GM12878 (cell line): ENCODE measurements around the gene GPER1. TPM values are rescaled to one million over a fixed set of nuclear protein-coding genes. Genes with fewer than 3 reads are reported as not detected.

ENCODE experiments used
- ATAC-seq: fragments of 200-7000 bp; cut with Tn5 transposase; 3 replicates; pipeline ENCODE4 v1.9.1; 2020; ENCODE audit warnings: mild to moderate bottlenecking, moderate library complexity
- BruUV-seq: library from RNA; stranded (reverse); fragments of 400-500 nt; replicated peaks from 2 replicates; lab custom pipeline; 2021; lab: Mats Ljungman, UMichigan
- CTCF ChIA-PET: fragments of 300-600 bp; sonication (Branson Sonifier 250); formaldehyde crosslinking; extraction: SDS; loops from one replicate; lab custom pipeline; 2021; ENCODE audit warnings: inconsistent platforms; lab: Yijun Ruan, JAX
- POLR2A ChIA-PET: fragments of 350-600 bp; formaldehyde crosslinking; extraction: SDS; loops from one replicate; lab custom pipeline; 2021; ENCODE audit warnings: inconsistent platforms; lab: Charles Lee
- RAD21 ChIA-PET: fragments of 300-600 bp; sonication (Branson Sonifier 250); formaldehyde crosslinking; loops from one replicate; lab custom pipeline; 2023; ENCODE audit warnings: antibody characterized with exemption; ENCODE audit not compliant: unreplicated experiment; lab: Charles Lee
- SMC1A ChIA-PET: fragments of 300-600 bp; sonication (Branson Sonifier 250); formaldehyde crosslinking; loops from one replicate; lab custom pipeline; 2023; ENCODE audit not compliant: unreplicated experiment, uncharacterized antibody; lab: Charles Lee
- DNase-seq: peaks from one replicate; pipeline ENCODE4 v3.0.0-alpha.2; 2011; ENCODE audit warnings: low read depth, low spot score
- FAIRE-seq: peaks from 3 replicates; lab custom pipeline; 2011; peaks lifted over from hg19 to GRCh38; lab: Jason Lieb, UNC
- H2AFZ ChIP-seq: 2 replicates; pipeline ENCODE4 v1.6.0; 2011; ENCODE audit warnings: low read depth, low read length, control low read depth; ENCODE audit not compliant: control insufficient read depth
- H3K27ac ChIP-seq: 2 replicates; pipeline ENCODE4 v1.5.1; 2011; ENCODE audit warnings: control low read depth; ENCODE audit not compliant: control insufficient read depth, insufficient read depth
- H3K27me3 ChIP-seq, 2 experiments: replicated peaks in 1 of 2; 2 replicates each; pipeline versions ENCODE4 v1.6.0 to v1.6.1; 2011; ENCODE audit warnings: low read length in 1 of 2; ENCODE audit not compliant: control insufficient read depth in 2 of 2, insufficient read depth in 2 of 2
- H3K36me3 ChIP-seq, 2 experiments: 2 replicates each; pipeline ENCODE4 v1.5.1; 2011; ENCODE audit warnings: low read length in 1 of 2; ENCODE audit not compliant: control insufficient read depth in 2 of 2, insufficient read depth in 2 of 2
- H3K4me1 ChIP-seq: 2 replicates; pipeline ENCODE4 v1.6.1; 2011; ENCODE audit warnings: mild to moderate bottlenecking, low read length, moderate library complexity, mixed read lengths; ENCODE audit not compliant: control insufficient read depth, insufficient read depth
- H3K4me2 ChIP-seq: 2 replicates; pipeline ENCODE4 v1.6.0; 2011; ENCODE audit warnings: control low read depth; ENCODE audit not compliant: control insufficient read depth, insufficient read depth
- H3K4me3 ChIP-seq: fragments of 200-600 bp; sonication (generic); 2 replicates; pipeline ENCODE4 v1.5.1; 2016
- H3K79me2 ChIP-seq: 2 replicates; pipeline ENCODE4 v1.6.0; 2011; ENCODE audit warnings: low read length; ENCODE audit not compliant: control insufficient read depth, insufficient read depth
- H3K9ac ChIP-seq: 2 replicates; pipeline ENCODE4 v1.8.0; 2011; ENCODE audit warnings: low read length, control low read depth, mixed read lengths; ENCODE audit not compliant: control insufficient read depth, insufficient read depth
- H3K9me3 ChIP-seq: replicated peaks from 3 replicates; pipeline ENCODE4 v1.5.1; 2011; ENCODE audit warnings: mild to moderate bottlenecking, low read length; ENCODE audit not compliant: control insufficient read depth, insufficient read depth
- H4K20me1 ChIP-seq: 2 replicates; pipeline ENCODE4 v1.6.0; 2011; ENCODE audit not compliant: control insufficient read depth, insufficient read depth
- BHLHE40 ChIP-seq, 2 experiments: fragments of 450-650 bp in 1 of 2; IDR thresholded peaks; 2 replicates each; pipeline ENCODE4 v1.6.1; 2011 to 2017; ENCODE audit warnings: low read depth in 2 of 2, borderline replicate concordance in 1 of 2, improper control_type of control experiment in 1 of 2, low read length in 1 of 2, mild to moderate bottlenecking in 1 of 2
- E4F1 ChIP-seq: fragments of 450-650 bp; IDR thresholded peaks from 2 replicates; pipeline ENCODE4 v1.6.1; 2018; ENCODE audit warnings: borderline replicate concordance, mild to moderate bottlenecking; ENCODE audit not compliant: partially characterized antibody
- POLR2AphosphoS5 ChIP-seq: IDR thresholded peaks from 2 replicates; pipeline ENCODE4 v1.6.1; 2011; ENCODE audit warnings: mild to moderate bottlenecking, low read length, inconsistent platforms
- SMAD5 ChIP-seq: IDR thresholded peaks from 2 replicates; pipeline ENCODE4 v1.6.1; 2016; ENCODE audit warnings: antibody characterized with exemption, low read depth
- SMARCA5 ChIP-seq: fragments of 450-650 bp; IDR thresholded peaks from 2 replicates; pipeline ENCODE4 v1.6.1; 2017; ENCODE audit warnings: mild to moderate bottlenecking
- SPI1 ChIP-seq: IDR thresholded peaks from 2 replicates; pipeline ENCODE4 v1.6.1; 2011; ENCODE audit warnings: low read depth, mild to moderate bottlenecking, low read length, moderate library complexity, borderline replicate concordance; ENCODE audit not compliant: insufficient read depth
- WGBS: methylation state at CpG from one replicate; pipeline ENCODE4 v1.1.6; 2016; ENCODE audit warnings: low lambda C conversion rate; ENCODE audit not compliant: insufficient replicate concordance, insufficient coverage; ENCODE audit errors: missing lambda C conversion rate; 5-methylcytosine and 5-hydroxymethylcytosine counted together
- in situ Hi-C: fragments of 300-500 bp; cut with MboI; formaldehyde crosslinking; loops from 9 replicates; pipeline ENCODE4 v1.14.3; 2018; ENCODE audit warnings: mixed read lengths
- intact Hi-C: fragments of 100-400 bp; cut with micrococcal nuclease; formaldehyde crosslinking; loops from one replicate; pipeline ENCODE4 v1.14.2; 2022; ENCODE audit not compliant: unreplicated experiment
- polyA plus RNA-seq, 11 experiments: library from polyadenylated mRNA; depleted of rRNA in 4 of 11; unstranded in 6 of 11; stranded (reverse) in 5 of 11; fragments of >200 nt; fragmentation: Nextera tagmentation in 4 of 11; fragmentation: Illumina TruSeq in 1 of 11; extraction: Ambion mirVana in 4 of 11; extraction: Trizol in 1 of 11; gene quantifications; 1 replicate in 1 of 11; 2 replicates in 10 of 11; pipeline versions ENCODE4 v1.2.1 to v1.2.3, GENCODE V29; 2011 to 2016; ENCODE audit warnings: inconsistent platforms in 2 of 11, missing spikeins in 2 of 11, low read depth in 1 of 11
- total RNA-seq, 4 experiments: library from RNA; depleted of rRNA in 3 of 4; stranded (reverse); fragments of >200 nt in 3 of 4; fragmentation: Illumina TruSeq in 1 of 4; extraction: Trizol in 1 of 4; gene quantifications; 2 replicates each; pipeline versions ENCODE4 v1.2.1 to v1.2.3, GENCODE V29; 2013 to 2021

Gene GPER1
- total and polyA plus RNA-seq, 10 of the 15 experiments (the other 5 are each of a cell fraction or from before 2014, with no cell fraction given), result 0.03 to 6.5 (median 2.6) TPM

- TF ChIP-seq SMAD5 (no peak), SMARCA5 (no peak)
Observed at GRCh38 chr7:1109581-1110310, 21.8 kb downstream of the GPER1 start (continued).

GRCh38 chr7:1110358-1110757 is 22.4 kb downstream of the GPER1 start:
- DNase-seq, result no peak
- H2AFZ ChIP-seq, result no peak overlapping the region
- BruUV-seq, result no TSS peak
- 94% methylated on average over 24 of the region's 28 CpGs for WGBS
- H3K9me3 ChIP-seq, result no peaks in the 10 kb centered on the region
- intact Hi-C loops (no loop called here), in situ Hi-C loops (no loop called here)
- no peaks in the 10 kb centered on the region for H4K20me1 ChIP-seq
- no peaks in the 10 kb centered on the region for H3K27me3 ChIP-seq
- H3K9ac ChIP-seq, result no peak overlapping the region
- no peak overlapping the region for H3K27ac ChIP-seq
- no peaks in the 10 kb centered on the region for H3K79me2 ChIP-seq
- ATAC-seq, result no peak
- H3K4me1 ChIP-seq, result peaks cover 8% of the 10 kb centered on the region
- no peak overlapping the region for H3K4me2 ChIP-seq
- ChIA-PET CTCF (interaction anchor here (1.0 kb wide), 1 partner anchor 72 kb away, joined by 3 read pairs; no protein-coding TSS in a partner anchor), SMC1A (no interaction called here), RAD21 (no interaction called here), POLR2A (no interaction called here)
- TF ChIP-seq POLR2AphosphoS5 (no peak), BHLHE40 (IDR thresholded peaks at IDR 0.05; ENCODE audit: borderline replicate concordance in 1 of 2, low read depth in 2 of 2, low read length in 1 of 2) (no peak), E4F1 (no peak), SPI1 (no peak)
- no peak overlapping the region for H3K4me3 ChIP-seq
- no peak for FAIRE-seq
- H3K36me3 ChIP-seq, result peaks cover 0 to 1% of the 10 kb centered on the region in 2 experiments; a peak in 2 of 4 replicates
